K562 (cell line): ENCODE measurements around the gene RBFA. TPM values are rescaled to one million over a fixed set of nuclear protein-coding genes. Genes with fewer than 3 reads are reported as not detected.

Experiments used
- ELF2 ChIP-seq: fragments of 250-450 bp; sonication (Bioruptor Pico); IDR thresholded peaks from 2 replicates; pipeline ENCODE4 v1.5.0; 2021; ENCODE audit warnings: mild to moderate bottlenecking
- FIP1L1 ChIP-seq: fragments of 200-400 bp; formaldehyde crosslinking; IDR thresholded peaks from 2 replicates; pipeline ENCODE4 v1.6.1; 2018; ENCODE audit warnings: mild to moderate bottlenecking, low read depth, low read length; ENCODE audit not compliant: poor library complexity, severe bottlenecking
- HNRNPH1 ChIP-seq: fragments of 200-400 bp; formaldehyde crosslinking; optimal IDR thresholded peaks from 2 replicates; pipeline ENCODE3; 2017; ENCODE audit warnings: low read depth, mild to moderate bottlenecking, low read length, moderate library complexity
- KDM4B ChIP-seq, 2 experiments: fragments of 450-650 bp in 1 of 2; sonication (generic) in 1 of 2; IDR thresholded peaks; 2 replicates each; pipeline ENCODE4 v1.6.1; 2016 to 2017; ENCODE audit warnings: borderline replicate concordance in 2 of 2, antibody characterized with exemption in 1 of 2, low read depth in 1 of 2, mild to moderate bottlenecking in 1 of 2
- KLF16 ChIP-seq: IDR thresholded peaks from 2 replicates; pipeline ENCODE4 v1.6.1; 2016; ENCODE audit warnings: antibody characterized with exemption
- MEF2D ChIP-seq: conservative IDR thresholded peaks from 2 replicates; pipeline ENCODE4 v1.6.1; 2016; ENCODE audit warnings: low read depth, missing genetic modification characterization, missing compliant biosample characterization
- NFIC ChIP-seq: fragments of 450-650 bp; IDR thresholded peaks from 2 replicates; pipeline ENCODE4 v1.6.1; 2017; ENCODE audit warnings: mild to moderate bottlenecking, inconsistent platforms
- SMC3 ChIP-seq: conservative IDR thresholded peaks from 2 replicates; pipeline ENCODE4 v1.6.1; 2011; ENCODE audit warnings: low read depth, low read length, improper control_type of control experiment; ENCODE audit not compliant: insufficient read depth
- SRF ChIP-seq, 2 experiments: fragments of 250-450, 450-650 bp in 1 of 2; sonication (Bioruptor Pico) in 1 of 2; sonication (generic) in 1 of 2; formaldehyde crosslinking; IDR thresholded peaks; 2 replicates each; pipeline versions ENCODE4 v1.5.0 to v1.5.1; 2020 to 2022; ENCODE audit warnings: mild to moderate bottlenecking in 1 of 2, missing genetic modification reagents in 1 of 2
- TAF7 ChIP-seq: fragments of 450-650 bp; IDR thresholded peaks from 2 replicates; pipeline ENCODE4 v1.6.1; 2016; ENCODE audit warnings: missing genetic modification characterization, missing compliant biosample characterization
- TCFL5 ChIP-seq: fragments of 250-450 bp; sonication (Bioruptor Pico); conservative IDR thresholded peaks from 2 replicates; pipeline ENCODE4 v1.6.1; 2021; ENCODE audit warnings: mild to moderate bottlenecking, moderate library complexity, matching md5 sums
- TRIM24 ChIP-seq, 2 experiments: fragments of 450-650 bp; IDR thresholded peaks; 2 replicates each; pipeline ENCODE4 v1.6.1; 2016
- ZBTB8A ChIP-seq: fragments of 450-650 bp; IDR thresholded peaks from 2 replicates; pipeline ENCODE4 v1.6.1; 2018; ENCODE audit warnings: mild to moderate bottlenecking, moderate library complexity; ENCODE audit not compliant: partially characterized antibody
- ZC3H11A ChIP-seq: IDR thresholded peaks from 2 replicates; pipeline ENCODE4 v1.6.1; 2012; ENCODE audit warnings: low read depth, low read length, improper control_type of control experiment
- ZEB2 ChIP-seq: fragments of 450-650 bp; IDR thresholded peaks from 2 replicates; pipeline ENCODE4 v1.6.1; 2016
- ZNF140 ChIP-seq: fragments of 250-450 bp; sonication (Bioruptor Pico); IDR thresholded peaks from 2 replicates; pipeline ENCODE4 v1.8.0; 2021; ENCODE audit warnings: moderate library complexity, mild to moderate bottlenecking, inconsistent platforms
- ZNF507 ChIP-seq: conservative IDR thresholded peaks from 2 replicates; pipeline ENCODE4 v1.6.1; 2017; ENCODE audit warnings: missing genetic modification characterization, missing compliant biosample characterization
- ZNF695 ChIP-seq: fragments of 450-650 bp; formaldehyde crosslinking; IDR thresholded peaks from 2 replicates; pipeline ENCODE4 v1.4.0; 2020; ENCODE audit warnings: mild to moderate bottlenecking, moderate library complexity
- polyA plus RNA-seq, 8 experiments: library from polyadenylated mRNA; depleted of rRNA in 4 of 8; stranded (reverse) in 5 of 8; unstranded in 3 of 8; fragments of >200 nt; fragmentation: Nextera tagmentation in 2 of 8; fragmentation: Illumina TruSeq in 1 of 8; extraction: Ambion mirVana in 2 of 8; extraction: Trizol in 1 of 8; gene quantifications; 2 replicates each; pipeline versions ENCODE4 v1.2.1 to v1.2.3, GENCODE V29; 2011 to 2014; ENCODE audit warnings: inconsistent platforms in 1 of 8, missing spikeins in 1 of 8
- total RNA-seq, 7 experiments: library from RNA; depleted of rRNA in 6 of 7; stranded (reverse); fragments of >200 nt in 6 of 7; fragmentation: Illumina TruSeq in 2 of 7; extraction: Trizol in 2 of 7; gene quantifications; 2 replicates each; pipeline versions ENCODE4 v1.2.1 to v1.2.3, GENCODE V29; 2011 to 2021; ENCODE audit warnings: low replicate concordance in 1 of 7
- TF ChIP-seq, protein P1 (sequence below): IDR thresholded peaks from 2 replicates; pipeline ENCODE4 v1.6.1; 2011; ENCODE audit warnings: borderline replicate concordance, low read depth, mild to moderate bottlenecking, moderate library complexity, low read length; ENCODE audit not compliant: insufficient read depth, poor library complexity, severe bottlenecking
- TF ChIP-seq, protein P2 (sequence below): sonication (generic); formaldehyde crosslinking; IDR thresholded peaks from 2 replicates; pipeline ENCODE4 v1.8.0; 2022; ENCODE audit warnings: missing genetic modification reagents, mild to moderate bottlenecking, borderline replicate concordance
- TF ChIP-seq, protein P3 (sequence below): fragments of 250-450 bp; sonication (Bioruptor Pico); IDR thresholded peaks from 2 replicates; pipeline ENCODE4 v1.4.0; 2020; ENCODE audit warnings: mild to moderate bottlenecking
- TF ChIP-seq, protein P4 (sequence below), 2 experiments: fragments of 450-650 bp in 1 of 2; sonication (generic) in 1 of 2; formaldehyde crosslinking; conservative IDR thresholded peaks; 2 replicates each; pipeline versions ENCODE4 v1.4.0 to v1.8.1; 2020 to 2022; ENCODE audit warnings: mild to moderate bottlenecking in 1 of 2, missing genetic modification reagents in 1 of 2

Gene RBFA
- total and polyA plus RNA-seq, 9 of the 15 experiments (the other 6 are each of a cell fraction or from before 2014, with no cell fraction given), result 3.4 to 41.9 (median 25.8) TPM

DNA sequence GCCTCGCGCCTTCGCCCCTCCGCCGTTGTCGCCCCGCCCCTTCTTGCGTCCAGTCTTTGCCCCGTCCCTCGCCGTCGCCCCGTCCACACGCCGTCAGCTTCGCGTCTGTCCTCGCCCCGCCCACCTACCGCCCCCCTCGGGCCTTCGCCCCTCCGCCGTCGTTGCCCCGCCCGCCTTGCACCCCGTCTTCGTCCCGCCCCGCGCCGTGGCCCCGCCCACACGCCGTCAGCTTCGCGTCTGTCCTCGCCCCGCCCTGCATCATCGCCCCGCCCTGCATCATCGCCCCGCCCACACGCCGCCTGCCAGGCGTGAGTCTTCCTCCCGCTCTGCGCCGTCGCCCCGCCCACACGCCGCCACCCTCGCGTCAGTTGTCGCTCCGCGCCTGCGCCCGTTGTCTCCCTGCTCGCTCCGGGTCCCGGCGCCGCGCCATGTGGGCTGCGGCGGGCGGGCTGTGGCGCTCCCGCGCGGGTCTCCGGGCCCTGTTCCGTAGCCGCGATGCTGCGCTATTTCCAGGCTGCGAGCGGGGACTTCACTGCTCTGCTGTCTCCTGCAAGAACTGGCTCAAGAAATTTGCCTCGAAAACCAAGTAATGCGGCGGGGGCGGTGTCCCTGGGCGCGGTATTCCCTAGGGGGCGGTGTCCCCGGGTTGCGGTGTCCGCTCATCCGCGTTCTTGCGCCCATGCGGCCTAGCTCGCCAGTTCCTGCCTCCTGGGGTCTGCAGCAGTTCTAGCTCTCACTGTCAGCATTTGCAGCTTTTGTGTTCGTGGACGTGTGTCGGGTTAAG is at the start of gene RBFA (continued):
- TF ChIP-seq, protein P1, sequence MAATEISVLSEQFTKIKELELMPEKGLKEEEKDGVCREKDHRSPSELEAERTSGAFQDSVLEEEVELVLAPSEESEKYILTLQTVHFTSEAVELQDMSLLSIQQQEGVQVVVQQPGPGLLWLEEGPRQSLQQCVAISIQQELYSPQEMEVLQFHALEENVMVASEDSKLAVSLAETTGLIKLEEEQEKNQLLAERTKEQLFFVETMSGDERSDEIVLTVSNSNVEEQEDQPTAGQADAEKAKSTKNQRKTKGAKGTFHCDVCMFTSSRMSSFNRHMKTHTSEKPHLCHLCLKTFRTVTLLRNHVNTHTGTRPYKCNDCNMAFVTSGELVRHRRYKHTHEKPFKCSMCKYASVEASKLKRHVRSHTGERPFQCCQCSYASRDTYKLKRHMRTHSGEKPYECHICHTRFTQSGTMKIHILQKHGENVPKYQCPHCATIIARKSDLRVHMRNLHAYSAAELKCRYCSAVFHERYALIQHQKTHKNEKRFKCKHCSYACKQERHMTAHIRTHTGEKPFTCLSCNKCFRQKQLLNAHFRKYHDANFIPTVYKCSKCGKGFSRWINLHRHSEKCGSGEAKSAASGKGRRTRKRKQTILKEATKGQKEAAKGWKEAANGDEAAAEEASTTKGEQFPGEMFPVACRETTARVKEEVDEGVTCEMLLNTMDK, result peak; percentile 51
- no peak for TF ChIP-seq KLF16
- TF ChIP-seq, protein P2, sequence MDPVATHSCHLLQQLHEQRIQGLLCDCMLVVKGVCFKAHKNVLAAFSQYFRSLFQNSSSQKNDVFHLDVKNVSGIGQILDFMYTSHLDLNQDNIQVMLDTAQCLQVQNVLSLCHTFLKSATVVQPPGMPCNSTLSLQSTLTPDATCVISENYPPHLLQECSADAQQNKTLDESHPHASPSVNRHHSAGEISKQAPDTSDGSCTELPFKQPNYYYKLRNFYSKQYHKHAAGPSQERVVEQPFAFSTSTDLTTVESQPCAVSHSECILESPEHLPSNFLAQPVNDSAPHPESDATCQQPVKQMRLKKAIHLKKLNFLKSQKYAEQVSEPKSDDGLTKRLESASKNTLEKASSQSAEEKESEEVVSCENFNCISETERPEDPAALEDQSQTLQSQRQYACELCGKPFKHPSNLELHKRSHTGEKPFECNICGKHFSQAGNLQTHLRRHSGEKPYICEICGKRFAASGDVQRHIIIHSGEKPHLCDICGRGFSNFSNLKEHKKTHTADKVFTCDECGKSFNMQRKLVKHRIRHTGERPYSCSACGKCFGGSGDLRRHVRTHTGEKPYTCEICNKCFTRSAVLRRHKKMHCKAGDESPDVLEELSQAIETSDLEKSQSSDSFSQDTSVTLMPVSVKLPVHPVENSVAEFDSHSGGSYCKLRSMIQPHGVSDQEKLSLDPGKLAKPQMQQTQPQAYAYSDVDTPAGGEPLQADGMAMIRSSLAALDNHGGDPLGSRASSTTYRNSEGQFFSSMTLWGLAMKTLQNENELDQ (CRISPR knock-in tag), result no peak
- no peak for TF ChIP-seq FIP1L1
- TF ChIP-seq TAF7 (tag), result no peak
- TF ChIP-seq ELF2 (CRISPR knock-in tag), result no peak
- no peak for TF ChIP-seq ZNF695
- TF ChIP-seq, protein P3, sequence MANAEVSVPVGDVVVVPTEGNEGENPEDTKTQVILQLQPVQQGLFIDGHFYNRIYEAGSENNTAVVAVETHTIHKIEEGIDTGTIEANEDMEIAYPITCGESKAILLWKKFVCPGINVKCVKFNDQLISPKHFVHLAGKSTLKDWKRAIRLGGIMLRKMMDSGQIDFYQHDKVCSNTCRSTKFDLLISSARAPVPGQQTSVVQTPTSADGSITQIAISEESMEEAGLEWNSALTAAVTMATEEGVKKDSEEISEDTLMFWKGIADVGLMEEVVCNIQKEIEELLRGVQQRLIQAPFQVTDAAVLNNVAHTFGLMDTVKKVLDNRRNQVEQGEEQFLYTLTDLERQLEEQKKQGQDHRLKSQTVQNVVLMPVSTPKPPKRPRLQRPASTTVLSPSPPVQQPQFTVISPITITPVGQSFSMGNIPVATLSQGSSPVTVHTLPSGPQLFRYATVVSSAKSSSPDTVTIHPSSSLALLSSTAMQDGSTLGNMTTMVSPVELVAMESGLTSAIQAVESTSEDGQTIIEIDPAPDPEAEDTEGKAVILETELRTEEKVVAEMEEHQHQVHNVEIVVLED, result peak; percentile 51
- TF ChIP-seq MEF2D (tag), result no peak
- no peak for TF ChIP-seq TRIM24 (IDR thresholded peaks at IDR 0.05)
- TF ChIP-seq TCFL5 (CRISPR knock-in tag), result no peak
- TF ChIP-seq KDM4B (IDR thresholded peaks at IDR 0.05; ENCODE audit: borderline replicate concordance in 2 of 2, low read depth in 1 of 2), result no peak
- no peak for TF ChIP-seq ZNF140 (CRISPR knock-in tag)
- no peak for TF ChIP-seq HNRNPH1
- TF ChIP-seq, protein P4, sequence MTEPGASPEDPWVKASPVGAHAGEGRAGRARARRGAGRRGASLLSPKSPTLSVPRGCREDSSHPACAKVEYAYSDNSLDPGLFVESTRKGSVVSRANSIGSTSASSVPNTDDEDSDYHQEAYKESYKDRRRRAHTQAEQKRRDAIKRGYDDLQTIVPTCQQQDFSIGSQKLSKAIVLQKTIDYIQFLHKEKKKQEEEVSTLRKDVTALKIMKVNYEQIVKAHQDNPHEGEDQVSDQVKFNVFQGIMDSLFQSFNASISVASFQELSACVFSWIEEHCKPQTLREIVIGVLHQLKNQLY (CRISPR knock-in tag; conservative IDR thresholded peaks at IDR 0.05), result no peak
- TF ChIP-seq NFIC, result no peak
- no peak for TF ChIP-seq SRF (CRISPR knock-in tag; IDR thresholded peaks at IDR 0.05)
- TF ChIP-seq ZC3H11A, result no peak
- no peak for TF ChIP-seq SMC3
- TF ChIP-seq ZEB2, result no peak
- no peak for TF ChIP-seq ZBTB8A
- TF ChIP-seq ZNF507 (tag), result no peak
